ENCODE data around the gene IGSF6. TPM values are rescaled to one million over a fixed set of nuclear protein-coding genes. Genes with fewer than 3 reads are reported as not detected.

Gene IGSF6
- total and polyA plus RNA-seq, 2 of the 13 experiments (the other 11 are each of a cell fraction or from before 2014, with no cell fraction given) = not detected

DNA sequence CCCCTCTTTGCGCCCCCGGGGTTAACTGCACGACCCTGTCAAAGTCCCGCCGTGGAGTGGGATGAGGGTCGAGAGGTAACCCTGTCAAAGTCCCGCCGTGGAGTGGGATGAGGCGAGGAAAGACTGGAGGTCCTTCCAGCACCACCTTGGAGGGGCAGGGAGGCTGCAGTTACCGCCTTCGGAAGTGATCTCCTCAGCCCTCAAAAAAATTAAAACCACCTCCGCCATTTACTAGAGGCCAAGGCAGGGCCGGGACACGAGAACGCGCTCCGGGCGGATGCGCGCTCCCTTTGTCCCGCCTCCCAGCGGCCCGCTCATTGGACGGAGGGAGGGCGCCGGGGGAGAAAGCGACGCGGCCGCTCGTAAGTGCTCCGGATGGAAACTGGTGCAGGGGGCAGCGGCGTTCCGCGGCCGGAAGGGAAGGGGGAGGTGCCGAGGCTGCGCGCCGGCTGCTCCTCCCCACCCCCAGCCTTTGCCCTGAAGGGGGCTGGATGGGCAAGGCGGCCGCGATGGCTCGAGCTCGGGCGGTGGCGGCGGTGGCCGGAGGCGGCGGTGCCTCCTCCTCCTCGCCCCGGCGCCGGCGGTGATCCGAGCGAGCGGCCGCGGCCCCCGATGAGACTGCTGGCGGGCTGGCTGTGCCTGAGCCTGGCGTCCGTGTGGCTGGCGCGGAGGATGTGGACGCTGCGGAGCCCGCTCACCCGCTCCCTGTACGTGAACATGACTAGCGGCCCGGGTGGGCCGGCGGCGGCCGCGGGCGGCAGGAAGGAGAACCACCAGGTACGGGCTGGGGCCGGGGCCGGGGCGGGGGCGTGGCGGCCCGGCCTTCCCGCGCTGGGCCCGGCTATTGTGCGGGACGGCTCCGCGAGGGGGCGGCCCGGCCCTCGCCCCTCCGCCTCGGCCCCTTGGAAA, 53.0 kb downstream of the IGSF6 start, which contains the start of gene METTL9 (continued):
- TF ChIP-seq MYC (CRISPR knock-in tag; IDR thresholded peaks at IDR 0.05; ENCODE audit: borderline replicate concordance) = peak; percentile 94
- TF ChIP-seq, protein P1, sequence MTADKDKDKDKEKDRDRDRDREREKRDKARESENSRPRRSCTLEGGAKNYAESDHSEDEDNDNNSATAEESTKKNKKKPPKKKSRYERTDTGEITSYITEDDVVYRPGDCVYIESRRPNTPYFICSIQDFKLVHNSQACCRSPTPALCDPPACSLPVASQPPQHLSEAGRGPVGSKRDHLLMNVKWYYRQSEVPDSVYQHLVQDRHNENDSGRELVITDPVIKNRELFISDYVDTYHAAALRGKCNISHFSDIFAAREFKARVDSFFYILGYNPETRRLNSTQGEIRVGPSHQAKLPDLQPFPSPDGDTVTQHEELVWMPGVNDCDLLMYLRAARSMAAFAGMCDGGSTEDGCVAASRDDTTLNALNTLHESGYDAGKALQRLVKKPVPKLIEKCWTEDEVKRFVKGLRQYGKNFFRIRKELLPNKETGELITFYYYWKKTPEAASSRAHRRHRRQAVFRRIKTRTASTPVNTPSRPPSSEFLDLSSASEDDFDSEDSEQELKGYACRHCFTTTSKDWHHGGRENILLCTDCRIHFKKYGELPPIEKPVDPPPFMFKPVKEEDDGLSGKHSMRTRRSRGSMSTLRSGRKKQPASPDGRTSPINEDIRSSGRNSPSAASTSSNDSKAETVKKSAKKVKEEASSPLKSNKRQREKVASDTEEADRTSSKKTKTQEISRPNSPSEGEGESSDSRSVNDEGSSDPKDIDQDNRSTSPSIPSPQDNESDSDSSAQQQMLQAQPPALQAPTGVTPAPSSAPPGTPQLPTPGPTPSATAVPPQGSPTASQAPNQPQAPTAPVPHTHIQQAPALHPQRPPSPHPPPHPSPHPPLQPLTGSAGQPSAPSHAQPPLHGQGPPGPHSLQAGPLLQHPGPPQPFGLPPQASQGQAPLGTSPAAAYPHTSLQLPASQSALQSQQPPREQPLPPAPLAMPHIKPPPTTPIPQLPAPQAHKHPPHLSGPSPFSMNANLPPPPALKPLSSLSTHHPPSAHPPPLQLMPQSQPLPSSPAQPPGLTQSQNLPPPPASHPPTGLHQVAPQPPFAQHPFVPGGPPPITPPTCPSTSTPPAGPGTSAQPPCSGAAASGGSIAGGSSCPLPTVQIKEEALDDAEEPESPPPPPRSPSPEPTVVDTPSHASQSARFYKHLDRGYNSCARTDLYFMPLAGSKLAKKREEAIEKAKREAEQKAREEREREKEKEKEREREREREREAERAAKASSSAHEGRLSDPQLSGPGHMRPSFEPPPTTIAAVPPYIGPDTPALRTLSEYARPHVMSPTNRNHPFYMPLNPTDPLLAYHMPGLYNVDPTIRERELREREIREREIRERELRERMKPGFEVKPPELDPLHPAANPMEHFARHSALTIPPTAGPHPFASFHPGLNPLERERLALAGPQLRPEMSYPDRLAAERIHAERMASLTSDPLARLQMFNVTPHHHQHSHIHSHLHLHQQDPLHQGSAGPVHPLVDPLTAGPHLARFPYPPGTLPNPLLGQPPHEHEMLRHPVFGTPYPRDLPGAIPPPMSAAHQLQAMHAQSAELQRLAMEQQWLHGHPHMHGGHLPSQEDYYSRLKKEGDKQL (CRISPR knock-in tag; IDR thresholded peaks at IDR 0.05; ENCODE audit: low read depth) = peak; percentile 85
- peak; percentile 98 for TF ChIP-seq ZNF274 (CRISPR knock-in tag; IDR thresholded peaks at IDR 0.05)
- TF ChIP-seq ARNT (IDR thresholded peaks at IDR 0.05) = no peak
- peak; percentile 86 for TF ChIP-seq ZNF773 (CRISPR knock-in tag; IDR thresholded peaks at IDR 0.05; ENCODE audit: borderline replicate concordance)
- TF ChIP-seq MIER2 (CRISPR knock-in tag; IDR thresholded peaks at IDR 0.05) = peak; percentile 91
- no peak for TF ChIP-seq MAFG (CRISPR knock-in tag; IDR thresholded peaks at IDR 0.05)
- peak; percentile 85; the same call in 1 of the 2 replicates for TF ChIP-seq JUND (CRISPR knock-in tag; IDR thresholded peaks at IDR 0.05)
- peak; percentile 98 for TF ChIP-seq CAMTA2 (CRISPR knock-in tag; IDR thresholded peaks at IDR 0.05; ENCODE audit: borderline replicate concordance)
- peak; percentile 97 for TF ChIP-seq ZIK1 (CRISPR knock-in tag; IDR thresholded peaks at IDR 0.05; ENCODE audit: borderline replicate concordance, low read depth)
- TF ChIP-seq ZNF256 (CRISPR knock-in tag; conservative IDR thresholded peaks at IDR 0.05) = 0 out of 2 replicates have a peak, but pooled peaks have one; percentile 69
- peak; percentile 56; the same call in 1 of the 2 replicates for TF ChIP-seq CBX2 (IDR thresholded peaks at IDR 0.05; ENCODE audit: low read depth, low read length)
- peak; percentile 95 for TF ChIP-seq CBX2 (CRISPR knock-in tag; IDR thresholded peaks at IDR 0.05; ENCODE audit: low read depth)
- TF ChIP-seq MIXL1 (CRISPR knock-in tag; IDR thresholded peaks at IDR 0.05) = peak; percentile 96
- TF ChIP-seq, protein P2, sequence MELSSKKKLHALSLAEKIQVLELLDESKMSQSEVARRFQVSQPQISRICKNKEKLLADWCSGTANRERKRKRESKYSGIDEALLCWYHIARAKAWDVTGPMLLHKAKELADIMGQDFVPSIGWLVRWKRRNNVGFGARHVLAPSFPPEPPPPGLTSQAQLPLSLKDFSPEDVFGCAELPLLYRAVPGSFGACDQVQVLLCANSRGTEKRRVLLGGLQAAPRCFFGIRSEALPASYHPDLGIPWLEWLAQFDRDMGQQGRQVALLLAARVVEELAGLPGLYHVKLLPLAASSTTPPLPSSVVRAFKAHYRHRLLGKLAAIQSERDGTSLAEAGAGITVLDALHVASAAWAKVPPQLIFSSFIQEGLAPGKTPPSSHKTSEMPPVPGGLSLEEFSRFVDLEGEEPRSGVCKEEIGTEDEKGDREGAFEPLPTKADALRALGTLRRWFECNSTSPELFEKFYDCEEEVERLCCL (CRISPR knock-in tag; IDR thresholded peaks at IDR 0.05; ENCODE audit: borderline replicate concordance) = peak; percentile 91; the same call in 1 of the 2 replicates
- TF ChIP-seq, protein P3, sequence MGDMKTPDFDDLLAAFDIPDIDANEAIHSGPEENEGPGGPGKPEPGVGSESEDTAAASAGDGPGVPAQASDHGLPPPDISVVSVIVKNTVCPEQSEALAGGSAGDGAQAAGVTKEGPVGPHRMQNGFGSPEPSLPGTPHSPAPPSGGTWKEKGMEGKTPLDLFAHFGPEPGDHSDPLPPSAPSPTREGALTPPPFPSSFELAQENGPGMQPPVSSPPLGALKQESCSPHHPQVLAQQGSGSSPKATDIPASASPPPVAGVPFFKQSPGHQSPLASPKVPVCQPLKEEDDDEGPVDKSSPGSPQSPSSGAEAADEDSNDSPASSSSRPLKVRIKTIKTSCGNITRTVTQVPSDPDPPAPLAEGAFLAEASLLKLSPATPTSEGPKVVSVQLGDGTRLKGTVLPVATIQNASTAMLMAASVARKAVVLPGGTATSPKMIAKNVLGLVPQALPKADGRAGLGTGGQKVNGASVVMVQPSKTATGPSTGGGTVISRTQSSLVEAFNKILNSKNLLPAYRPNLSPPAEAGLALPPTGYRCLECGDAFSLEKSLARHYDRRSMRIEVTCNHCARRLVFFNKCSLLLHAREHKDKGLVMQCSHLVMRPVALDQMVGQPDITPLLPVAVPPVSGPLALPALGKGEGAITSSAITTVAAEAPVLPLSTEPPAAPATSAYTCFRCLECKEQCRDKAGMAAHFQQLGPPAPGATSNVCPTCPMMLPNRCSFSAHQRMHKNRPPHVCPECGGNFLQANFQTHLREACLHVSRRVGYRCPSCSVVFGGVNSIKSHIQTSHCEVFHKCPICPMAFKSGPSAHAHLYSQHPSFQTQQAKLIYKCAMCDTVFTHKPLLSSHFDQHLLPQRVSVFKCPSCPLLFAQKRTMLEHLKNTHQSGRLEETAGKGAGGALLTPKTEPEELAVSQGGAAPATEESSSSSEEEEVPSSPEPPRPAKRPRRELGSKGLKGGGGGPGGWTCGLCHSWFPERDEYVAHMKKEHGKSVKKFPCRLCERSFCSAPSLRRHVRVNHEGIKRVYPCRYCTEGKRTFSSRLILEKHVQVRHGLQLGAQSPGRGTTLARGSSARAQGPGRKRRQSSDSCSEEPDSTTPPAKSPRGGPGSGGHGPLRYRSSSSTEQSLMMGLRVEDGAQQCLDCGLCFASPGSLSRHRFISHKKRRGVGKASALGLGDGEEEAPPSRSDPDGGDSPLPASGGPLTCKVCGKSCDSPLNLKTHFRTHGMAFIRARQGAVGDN (CRISPR knock-in tag; IDR thresholded peaks at IDR 0.05) = peak; percentile 96
